Liver (tissue), 9 donors: ENCODE measurements around the gene CDH13. TPM values are rescaled to one million over a fixed set of nuclear protein-coding genes. Genes with fewer than 3 reads are reported as not detected.

Source experiments
- DNase-seq: peaks from one replicate; pipeline ENCODE4 v3.0.0-alpha.2; 2017; ENCODE audit warnings: low spot score
- H3K27ac ChIP-seq, 2 donors: one replicate each; pipeline ENCODE4 v1.7.0; 2013; ENCODE audit warnings: inconsistent platforms in 2 of 2, low read length in 2 of 2, control low read depth in 1 of 2, low read depth in 1 of 2, mild to moderate bottlenecking in 1 of 2
- H3K27me3 ChIP-seq, 4 donors: one replicate each; pipeline versions ENCODE4 v1.6.1 to v1.7.0; 2013; ENCODE audit warnings: low read length in 3 of 4, inconsistent platforms in 1 of 4, mild to moderate bottlenecking in 1 of 4, moderate library complexity in 1 of 4; ENCODE audit not compliant: control insufficient read depth in 4 of 4, insufficient read depth in 4 of 4
- H3K36me3 ChIP-seq, 4 donors: one replicate each; pipeline versions ENCODE4 v1.6.1 to v1.7.0; 2013; ENCODE audit warnings: low read length in 3 of 4, mild to moderate bottlenecking in 3 of 4, low read depth in 1 of 4, moderate library complexity in 1 of 4; ENCODE audit not compliant: control insufficient read depth in 4 of 4, insufficient read depth in 3 of 4
- H3K4me1 ChIP-seq, 4 donors: one replicate each; pipeline versions ENCODE4 v1.6.1 to v1.7.0; 2013; ENCODE audit warnings: low read length in 3 of 4, mild to moderate bottlenecking in 3 of 4, moderate library complexity in 1 of 4; ENCODE audit not compliant: control insufficient read depth in 4 of 4, insufficient read depth in 4 of 4
- H3K4me3 ChIP-seq, 3 donors: one replicate each; pipeline versions ENCODE4 v1.6.1 to v1.7.0; 2013; ENCODE audit warnings: low read length in 3 of 3, control low read depth in 1 of 3, low read depth in 1 of 3, mild to moderate bottlenecking in 1 of 3
- H3K9ac ChIP-seq, 2 donors: one replicate each; pipeline ENCODE4 v1.7.0; 2013; ENCODE audit warnings: low read length in 2 of 2, mild to moderate bottlenecking in 2 of 2, moderate library complexity in 2 of 2, control low read depth in 1 of 2, low read depth in 1 of 2
- H3K9me3 ChIP-seq, 4 donors: one replicate each; pipeline versions ENCODE4 v1.6.1 to v1.7.0; 2013; ENCODE audit warnings: low read length in 3 of 4; ENCODE audit not compliant: control insufficient read depth in 4 of 4
- EGR1 ChIP-seq, 2 donors: IDR thresholded peaks; 2 replicates each; pipeline ENCODE4 v1.6.1; 2016 to 2018; ENCODE audit warnings: antibody characterized with exemption in 2 of 2, low read depth in 2 of 2
- FOXA1 ChIP-seq: IDR thresholded peaks from 2 replicates; pipeline ENCODE4 v1.6.1; 2016; ENCODE audit warnings: antibody characterized with exemption
- FOXA2 ChIP-seq: IDR thresholded peaks from 2 replicates; pipeline ENCODE4 v1.6.1; 2016; ENCODE audit warnings: antibody characterized with exemption
- GABPA ChIP-seq, 2 donors: IDR thresholded peaks in 1 of 2; conservative IDR thresholded peaks in 1 of 2; 2 replicates each; pipeline ENCODE4 v1.6.1; 2016; ENCODE audit warnings: antibody characterized with exemption in 2 of 2, mild to moderate bottlenecking in 1 of 2, moderate library complexity in 1 of 2
- HNF4A ChIP-seq, 2 donors: conservative IDR thresholded peaks; 2 replicates each; pipeline ENCODE4 v1.6.1; 2016; ENCODE audit warnings: antibody characterized with exemption in 2 of 2, mild to moderate bottlenecking in 2 of 2
- HNF4G ChIP-seq: IDR thresholded peaks from 2 replicates; pipeline ENCODE4 v1.6.1; 2016; ENCODE audit warnings: antibody characterized with exemption
- JUND ChIP-seq, 2 donors: IDR thresholded peaks; 2 replicates each; pipeline ENCODE4 v1.6.1; 2016; ENCODE audit warnings: antibody characterized with exemption in 2 of 2
- NR2F2 ChIP-seq: IDR thresholded peaks from 2 replicates; pipeline ENCODE4 v1.6.1; 2016; ENCODE audit warnings: antibody characterized with exemption
- RAD21 ChIP-seq, 2 donors: IDR thresholded peaks; 2 replicates each; pipeline ENCODE4 v1.6.1; 2016; ENCODE audit warnings: antibody characterized with exemption in 2 of 2, mild to moderate bottlenecking in 2 of 2
- RXRA ChIP-seq, 2 donors: IDR thresholded peaks; 2 replicates each; pipeline ENCODE4 v1.6.1; 2017 to 2018; ENCODE audit warnings: antibody characterized with exemption in 2 of 2, mild to moderate bottlenecking in 1 of 2
- SP1 ChIP-seq: IDR thresholded peaks from 2 replicates; pipeline ENCODE4 v1.6.1; 2018; ENCODE audit warnings: antibody characterized with exemption, mild to moderate bottlenecking
- TAF1 ChIP-seq: conservative IDR thresholded peaks from 2 replicates; pipeline ENCODE4 v1.6.1; 2016; ENCODE audit warnings: antibody characterized with exemption, mild to moderate bottlenecking
- YY1 ChIP-seq: IDR thresholded peaks from 2 replicates; pipeline ENCODE4 v1.6.1; 2016; ENCODE audit warnings: antibody characterized with exemption, mild to moderate bottlenecking
- WGBS: extraction: QIAGEN DNeasy Blood & Tissue Kit; methylation state at CpG from one replicate; pipeline ENCODE4 v1.1.7; 2013; 5-methylcytosine and 5-hydroxymethylcytosine counted together
- polyA plus RNA-seq, 2 donors: library from polyadenylated mRNA; stranded (reverse) in 1 of 2; unstranded in 1 of 2; fragments of 200-250 nt in 1 of 2; fragments of >200 nt in 1 of 2; fragmentation: Nextera tagmentation in 1 of 2; extraction: Ambion mirVana in 1 of 2; gene quantifications; one replicate each; pipeline versions ENCODE4 v1.2.1 to v1.2.3, GENCODE V29; 2013 to 2015
- total RNA-seq, 2 donors: library from RNA; depleted of rRNA; stranded (reverse); fragments of >200 nt; gene quantifications; one replicate each; pipeline ENCODE4 v1.2.3, GENCODE V29; 2014
- TF ChIP-seq, protein P1 (sequence below): IDR thresholded peaks from 2 replicates; pipeline ENCODE4 v1.6.1; 2016; ENCODE audit warnings: antibody characterized with exemption
- TF ChIP-seq, protein P2 (sequence below): IDR thresholded peaks from 2 replicates; pipeline ENCODE4 v1.6.1; 2016; ENCODE audit warnings: antibody characterized with exemption
- TF ChIP-seq, protein P3 (sequence below): IDR thresholded peaks from 2 replicates; pipeline ENCODE4 v1.6.1; 2016; ENCODE audit warnings: antibody characterized with exemption
- TF ChIP-seq, protein P4 (sequence below): IDR thresholded peaks from 2 replicates; pipeline ENCODE4 v1.6.1; 2016; ENCODE audit warnings: antibody characterized with exemption, mild to moderate bottlenecking
- TF ChIP-seq, protein P5 (sequence below): fragments of 150-350 bp; IDR thresholded peaks from 2 replicates; pipeline ENCODE4 v1.5.1; 2017; ENCODE audit warnings: improper control_type of control experiment, low read depth, low read length; ENCODE audit not compliant: missing input control
- donor health status: healthy.
- donor health status: healthy.
- donor health status: healthy.
- donor health status: healthy.
- donor health status: healthy.

CDH13 gene
- total and polyA plus RNA-seq, 4 donors: 0.21 to 1.5 (median 0.58) TPM

DNA sequence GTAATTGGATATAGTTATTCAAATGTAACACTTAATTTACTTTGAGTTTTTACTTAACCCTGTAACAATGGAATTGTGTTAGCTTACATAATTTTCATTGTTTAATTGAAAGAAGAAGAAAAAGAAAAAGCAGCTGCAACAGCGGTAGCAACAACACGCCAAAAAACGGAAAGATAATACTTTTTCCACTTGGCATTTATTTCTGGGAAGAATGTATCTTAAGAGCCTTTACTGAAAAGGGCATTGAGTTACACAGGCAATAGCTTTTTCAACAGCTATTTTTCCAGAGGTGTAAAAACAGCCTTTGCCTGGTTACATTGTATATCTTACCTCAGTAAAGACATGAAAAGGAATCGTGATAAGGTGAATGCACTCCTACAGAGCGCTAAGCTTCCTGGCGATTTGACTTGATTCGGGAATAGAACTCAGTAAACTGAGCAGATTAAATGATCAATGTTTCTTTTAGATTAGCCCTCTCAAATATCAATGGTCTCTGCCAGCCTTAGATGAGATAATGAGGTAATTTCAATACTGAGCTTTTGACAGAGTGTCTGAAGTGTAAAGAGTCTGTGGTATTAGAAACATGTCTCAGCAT lies 311.3 kb downstream of the CDH13 start:
- Histone ChIP-seq H3K9ac (no peak overlapping the region), H3K9me3 (peaks cover 0 to 5% (median 2%) of the 10 kb centered on the region in 4 donors), H3K4me1 (no peaks in the 10 kb centered on the region), H3K27ac (no peak overlapping the region), H3K36me3 (no peaks in the 10 kb centered on the region), H3K4me3 (no peak overlapping the region), H3K27me3 (no peaks in the 10 kb centered on the region)
- TF ChIP-seq, protein P1, sequence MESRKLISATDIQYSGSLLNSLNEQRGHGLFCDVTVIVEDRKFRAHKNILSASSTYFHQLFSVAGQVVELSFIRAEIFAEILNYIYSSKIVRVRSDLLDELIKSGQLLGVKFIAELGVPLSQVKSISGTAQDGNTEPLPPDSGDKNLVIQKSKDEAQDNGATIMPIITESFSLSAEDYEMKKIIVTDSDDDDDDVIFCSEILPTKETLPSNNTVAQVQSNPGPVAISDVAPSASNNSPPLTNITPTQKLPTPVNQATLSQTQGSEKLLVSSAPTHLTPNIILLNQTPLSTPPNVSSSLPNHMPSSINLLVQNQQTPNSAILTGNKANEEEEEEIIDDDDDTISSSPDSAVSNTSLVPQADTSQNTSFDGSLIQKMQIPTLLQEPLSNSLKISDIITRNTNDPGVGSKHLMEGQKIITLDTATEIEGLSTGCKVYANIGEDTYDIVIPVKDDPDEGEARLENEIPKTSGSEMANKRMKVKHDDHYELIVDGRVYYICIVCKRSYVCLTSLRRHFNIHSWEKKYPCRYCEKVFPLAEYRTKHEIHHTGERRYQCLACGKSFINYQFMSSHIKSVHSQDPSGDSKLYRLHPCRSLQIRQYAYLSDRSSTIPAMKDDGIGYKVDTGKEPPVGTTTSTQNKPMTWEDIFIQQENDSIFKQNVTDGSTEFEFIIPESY: no peak
- TF ChIP-seq SP1 (no peak), RXRA (IDR thresholded peaks at IDR 0.05) (no peak), TAF1 (no peak), GABPA (IDR thresholded peaks at IDR 0.05 in 1 of 2, conservative IDR thresholded peaks at IDR 0.05 in 1 of 2) (no peak), FOXA1 (no peak), NR2F2 (no peak), HNF4G (no peak), HNF4A (conservative IDR thresholded peaks at IDR 0.05) (no peak), YY1 (no peak), FOXA2 (no peak), RAD21 (IDR thresholded peaks at IDR 0.05) (no peak)
- TF ChIP-seq, protein P2, sequence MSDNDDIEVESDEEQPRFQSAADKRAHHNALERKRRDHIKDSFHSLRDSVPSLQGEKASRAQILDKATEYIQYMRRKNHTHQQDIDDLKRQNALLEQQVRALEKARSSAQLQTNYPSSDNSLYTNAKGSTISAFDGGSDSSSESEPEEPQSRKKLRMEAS: no peak
- TF ChIP-seq, protein P3, sequence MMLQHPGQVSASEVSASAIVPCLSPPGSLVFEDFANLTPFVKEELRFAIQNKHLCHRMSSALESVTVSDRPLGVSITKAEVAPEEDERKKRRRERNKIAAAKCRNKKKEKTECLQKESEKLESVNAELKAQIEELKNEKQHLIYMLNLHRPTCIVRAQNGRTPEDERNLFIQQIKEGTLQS: no peak
- TF ChIP-seq, protein P4, sequence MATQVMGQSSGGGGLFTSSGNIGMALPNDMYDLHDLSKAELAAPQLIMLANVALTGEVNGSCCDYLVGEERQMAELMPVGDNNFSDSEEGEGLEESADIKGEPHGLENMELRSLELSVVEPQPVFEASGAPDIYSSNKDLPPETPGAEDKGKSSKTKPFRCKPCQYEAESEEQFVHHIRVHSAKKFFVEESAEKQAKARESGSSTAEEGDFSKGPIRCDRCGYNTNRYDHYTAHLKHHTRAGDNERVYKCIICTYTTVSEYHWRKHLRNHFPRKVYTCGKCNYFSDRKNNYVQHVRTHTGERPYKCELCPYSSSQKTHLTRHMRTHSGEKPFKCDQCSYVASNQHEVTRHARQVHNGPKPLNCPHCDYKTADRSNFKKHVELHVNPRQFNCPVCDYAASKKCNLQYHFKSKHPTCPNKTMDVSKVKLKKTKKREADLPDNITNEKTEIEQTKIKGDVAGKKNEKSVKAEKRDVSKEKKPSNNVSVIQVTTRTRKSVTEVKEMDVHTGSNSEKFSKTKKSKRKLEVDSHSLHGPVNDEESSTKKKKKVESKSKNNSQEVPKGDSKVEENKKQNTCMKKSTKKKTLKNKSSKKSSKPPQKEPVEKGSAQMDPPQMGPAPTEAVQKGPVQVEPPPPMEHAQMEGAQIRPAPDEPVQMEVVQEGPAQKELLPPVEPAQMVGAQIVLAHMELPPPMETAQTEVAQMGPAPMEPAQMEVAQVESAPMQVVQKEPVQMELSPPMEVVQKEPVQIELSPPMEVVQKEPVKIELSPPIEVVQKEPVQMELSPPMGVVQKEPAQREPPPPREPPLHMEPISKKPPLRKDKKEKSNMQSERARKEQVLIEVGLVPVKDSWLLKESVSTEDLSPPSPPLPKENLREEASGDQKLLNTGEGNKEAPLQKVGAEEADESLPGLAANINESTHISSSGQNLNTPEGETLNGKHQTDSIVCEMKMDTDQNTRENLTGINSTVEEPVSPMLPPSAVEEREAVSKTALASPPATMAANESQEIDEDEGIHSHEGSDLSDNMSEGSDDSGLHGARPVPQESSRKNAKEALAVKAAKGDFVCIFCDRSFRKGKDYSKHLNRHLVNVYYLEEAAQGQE: no peak
- DNase-seq: no peak
- 60% methylated on average over 7 of the region's 7 CpGs for WGBS

DNA sequence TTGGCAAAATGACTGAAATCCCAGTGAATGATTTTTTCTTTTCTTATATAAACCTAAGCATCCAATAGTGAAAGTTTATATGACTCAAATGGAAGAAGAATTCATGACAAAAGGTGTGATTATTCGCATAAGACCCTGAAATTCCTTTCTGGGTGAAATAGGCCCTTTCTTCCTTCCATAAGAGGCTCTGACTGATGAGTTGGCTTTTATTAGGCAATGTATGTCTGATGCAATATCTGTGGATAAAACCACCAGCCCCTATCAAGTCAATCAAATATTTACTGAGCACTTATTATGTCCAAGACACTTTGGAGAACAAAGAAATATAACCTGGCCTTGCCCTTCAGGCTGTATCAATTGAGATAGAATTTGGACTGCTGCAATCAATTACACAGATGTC lies 316.6 kb downstream of the CDH13 start:
- Histone ChIP-seq H3K4me3 (no peak overlapping the region), H3K9me3 (no peaks in the 10 kb centered on the region), H3K36me3 (no peaks in the 10 kb centered on the region), H3K27ac (no peak overlapping the region), H3K4me1 (no peaks in the 10 kb centered on the region), H3K9ac (no peak overlapping the region), H3K27me3 (no peaks in the 10 kb centered on the region)
- no peak for DNase-seq
- 87% methylated on average over 1 of the region's 1 CpG for WGBS
- TF ChIP-seq, protein P5, sequence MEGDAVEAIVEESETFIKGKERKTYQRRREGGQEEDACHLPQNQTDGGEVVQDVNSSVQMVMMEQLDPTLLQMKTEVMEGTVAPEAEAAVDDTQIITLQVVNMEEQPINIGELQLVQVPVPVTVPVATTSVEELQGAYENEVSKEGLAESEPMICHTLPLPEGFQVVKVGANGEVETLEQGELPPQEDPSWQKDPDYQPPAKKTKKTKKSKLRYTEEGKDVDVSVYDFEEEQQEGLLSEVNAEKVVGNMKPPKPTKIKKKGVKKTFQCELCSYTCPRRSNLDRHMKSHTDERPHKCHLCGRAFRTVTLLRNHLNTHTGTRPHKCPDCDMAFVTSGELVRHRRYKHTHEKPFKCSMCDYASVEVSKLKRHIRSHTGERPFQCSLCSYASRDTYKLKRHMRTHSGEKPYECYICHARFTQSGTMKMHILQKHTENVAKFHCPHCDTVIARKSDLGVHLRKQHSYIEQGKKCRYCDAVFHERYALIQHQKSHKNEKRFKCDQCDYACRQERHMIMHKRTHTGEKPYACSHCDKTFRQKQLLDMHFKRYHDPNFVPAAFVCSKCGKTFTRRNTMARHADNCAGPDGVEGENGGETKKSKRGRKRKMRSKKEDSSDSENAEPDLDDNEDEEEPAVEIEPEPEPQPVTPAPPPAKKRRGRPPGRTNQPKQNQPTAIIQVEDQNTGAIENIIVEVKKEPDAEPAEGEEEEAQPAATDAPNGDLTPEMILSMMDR: no peak
- TF ChIP-seq NR2F2 (no peak), HNF4G (no peak), EGR1 (IDR thresholded peaks at IDR 0.05; ENCODE audit: low read depth in 2 of 2) (no peak), RAD21 (IDR thresholded peaks at IDR 0.05) (no peak), FOXA2 (no peak), HNF4A (conservative IDR thresholded peaks at IDR 0.05) (no peak), JUND (IDR thresholded peaks at IDR 0.05) (no peak), RXRA (IDR thresholded peaks at IDR 0.05) (no peak), YY1 (no peak), FOXA1 (no peak), GABPA (IDR thresholded peaks at IDR 0.05 in 1 of 2, conservative IDR thresholded peaks at IDR 0.05 in 1 of 2) (no peak), SP1 (no peak)
- TF ChIP-seq, protein P4: no peak
- TF ChIP-seq, protein P1: no peak
